GM10847 (cell line): ENCODE measurements around the gene FKBP1B.
A peak's percentile ranks its signal among the peaks of the same experiment; 100 is the strongest.

Experiments
- POLR2A ChIP-seq: IDR thresholded peaks from 2 replicates; pipeline ENCODE4 v1.6.1; 2011; ENCODE audit not compliant: insufficient read length; ENCODE audit errors: extremely low read depth

The FKBP1B gene

GRCh38 chr2:24046930-24047702 is 2.4 kb upstream of the FKBP1B start, which contains the start of gene WDCP:
WDCP (minus strand) TSS chr2:24047391; CDS start chr2:24039494, 7,897 bp downstream.
- peak; percentile 87 for TF ChIP-seq POLR2A

GRCh38 chr2:24047703-24048033 is 1.9 kb upstream of the FKBP1B start:
- TF ChIP-seq POLR2A: no peak

GRCh38 chr2:24048769-24049484 is 614 bp upstream of the FKBP1B start:
- no peak for TF ChIP-seq POLR2A

GRCh38 chr2:24050041-24050979 is 769 bp downstream of the FKBP1B start:
- no peak for TF ChIP-seq POLR2A

- no peak for TF ChIP-seq POLR2A
Measured at GRCh38 chr2:24051833-24052232, 2.3 kb downstream of the FKBP1B start.

- TF ChIP-seq POLR2A: no peak
Measured at GRCh38 chr2:24052951-24053350, 3.4 kb downstream of the FKBP1B start.

GRCh38 chr2:24054366-24055010 is 4.9 kb downstream of the FKBP1B start:
- no peak for TF ChIP-seq POLR2A

- no peak for TF ChIP-seq POLR2A
Measured at GRCh38 chr2:24055750-24056149, 6.2 kb downstream of the FKBP1B start.

GRCh38 chr2:24058564-24059271 is 9.2 kb downstream of the FKBP1B start:
- TF ChIP-seq POLR2A: no peak

- no peak for TF ChIP-seq POLR2A
Measured at GRCh38 chr2:24065341-24065740, 15.8 kb downstream of the FKBP1B start.

- no peak for TF ChIP-seq POLR2A
Measured at GRCh38 chr2:24072259-24072658, 22.7 kb downstream of the FKBP1B start.

GRCh38 chr2:24073816-24074215 is 24.3 kb downstream of the FKBP1B start:
- no peak for TF ChIP-seq POLR2A

GRCh38 chr2:24075259-24075658 is 25.7 kb downstream of the FKBP1B start:
- no peak for TF ChIP-seq POLR2A
